Stimulated activated naive CD8-positive, alpha-beta T cell treated with anti-CD3 and anti-CD28 coated beads, Interleukin-15, Interleukin-2, amounts not matched to agents 100 ng/mL and 50 ng/mL, for 24 hours (primary cell): ENCODE measurements around the gene POLD4.

Experiments
- H3K27ac Mint-ChIP-seq: one replicate; pipeline ENCODE4 v1.8.0; 2021; ENCODE audit warnings: mild to moderate bottlenecking, mixed read lengths
- H3K27me3 Mint-ChIP-seq: one replicate; pipeline ENCODE4 v1.8.0; 2021; ENCODE audit warnings: mixed read lengths
- H3K36me3 Mint-ChIP-seq: one replicate; pipeline ENCODE4 v1.8.0; 2021; ENCODE audit warnings: low read depth, mixed read lengths
- H3K4me1 Mint-ChIP-seq: one replicate; pipeline ENCODE4 v1.8.0; 2021; ENCODE audit warnings: low read depth, mixed read lengths
- H3K4me3 Mint-ChIP-seq: one replicate; pipeline ENCODE4 v1.8.0; 2021; ENCODE audit warnings: mild to moderate bottlenecking, mixed read lengths
- H3K9me3 Mint-ChIP-seq: one replicate; pipeline ENCODE4 v1.8.0; 2021; ENCODE audit warnings: mixed read lengths

The POLD4 gene

GRCh38 chr11:67376873-67377808 is 23.8 kb upstream of the POLD4 start:
- no peak overlapping the region for H3K27ac Mint-ChIP-seq
- no peak overlapping the region for H3K4me3 Mint-ChIP-seq
- H3K4me1 Mint-ChIP-seq, result peaks cover 41% of the 10 kb centered on the region
- H3K36me3 Mint-ChIP-seq, result no peaks in the 10 kb centered on the region
- no peaks in the 10 kb centered on the region for H3K9me3 Mint-ChIP-seq
- H3K27me3 Mint-ChIP-seq, result peaks cover 5% of the 10 kb centered on the region

- Mint-ChIP-seq H3K4me3 (no peak overlapping the region), H3K9me3 (no peaks in the 10 kb centered on the region), H3K36me3 (no peaks in the 10 kb centered on the region), H3K27ac (no peak overlapping the region), H3K4me1 (peaks cover 42% of the 10 kb centered on the region), H3K27me3 (peaks cover 13% of the 10 kb centered on the region)
Observed at GRCh38 chr11:67376063-67376820, 22.9 kb upstream of the POLD4 start.

DNA sequence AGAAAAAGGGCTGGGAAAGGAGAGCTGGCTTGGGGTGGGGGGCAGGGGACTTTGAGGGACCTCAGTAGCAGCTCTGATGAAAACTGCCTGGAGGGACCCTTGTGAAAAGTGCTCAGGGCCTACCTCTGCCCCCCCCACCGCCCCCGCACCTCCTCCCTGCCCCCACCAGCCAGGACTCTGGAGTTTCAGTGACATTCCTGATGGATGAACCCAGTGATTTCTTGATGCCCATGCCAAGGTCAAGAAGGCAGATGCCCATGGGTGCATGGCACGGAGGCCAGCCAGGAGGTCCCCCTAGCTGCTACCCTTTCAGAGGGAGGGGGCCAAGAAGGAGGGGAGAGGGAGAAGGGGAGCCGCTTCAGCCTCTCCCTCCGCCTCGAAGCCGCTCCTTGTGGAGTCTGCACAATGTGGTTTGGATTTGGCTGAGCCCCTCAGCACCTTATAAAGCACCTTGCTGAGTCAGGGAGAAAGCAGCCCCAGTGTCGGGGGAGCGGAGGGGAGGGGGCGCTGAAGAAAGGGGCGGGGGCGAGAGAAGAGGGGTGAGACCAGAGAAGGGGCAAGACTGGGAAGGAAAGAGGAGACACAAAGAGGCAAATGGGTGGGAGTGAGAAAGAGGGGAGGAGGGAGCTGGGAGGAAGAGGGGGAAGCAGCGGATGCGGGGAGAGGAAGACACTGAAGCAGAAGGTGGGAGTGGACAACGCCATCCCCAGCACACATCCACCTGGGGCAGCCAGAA is 22.1 kb upstream of the POLD4 start:
- Mint-ChIP-seq H3K27ac (no peak overlapping the region), H3K9me3 (no peaks in the 10 kb centered on the region), H3K27me3 (peaks cover 20% of the 10 kb centered on the region), H3K4me3 (no peak overlapping the region), H3K4me1 (peaks cover 42% of the 10 kb centered on the region), H3K36me3 (no peaks in the 10 kb centered on the region)

DNA sequence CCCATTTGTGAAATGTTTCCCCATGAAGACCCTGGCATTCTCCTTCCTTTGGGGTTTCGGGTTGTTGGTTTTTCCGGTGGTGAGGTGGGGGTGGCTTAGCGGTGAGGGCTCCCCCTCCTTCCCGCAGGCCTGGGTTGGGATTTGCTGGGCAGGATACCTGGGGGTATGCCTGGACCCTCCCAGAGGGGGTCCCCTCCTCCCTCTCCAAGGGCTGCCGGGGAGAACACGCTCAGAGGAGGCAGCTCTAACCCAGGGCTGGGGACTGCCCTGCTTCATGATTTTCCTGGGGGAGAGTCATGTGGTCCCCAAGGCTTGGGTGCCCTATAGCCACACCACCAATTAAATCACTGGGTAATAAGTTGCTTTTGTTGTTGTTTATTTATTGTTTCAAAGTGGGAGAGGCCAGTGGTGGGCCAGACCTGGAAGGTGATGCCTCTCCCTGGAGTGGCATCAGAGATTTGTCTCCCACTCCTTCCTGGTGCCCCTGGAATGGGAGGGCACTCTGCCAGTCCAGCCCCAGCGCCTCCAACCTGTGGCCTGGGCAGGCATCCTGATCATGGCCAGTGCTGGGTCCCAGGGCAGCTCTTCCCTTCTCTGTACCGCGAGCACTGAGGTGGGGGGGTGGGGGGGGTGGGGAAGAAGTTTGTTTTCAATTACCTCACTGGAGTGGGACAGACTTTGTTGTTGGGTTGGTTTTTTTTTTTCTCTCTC is 21.4 kb upstream of the POLD4 start:
- no peaks in the 10 kb centered on the region for H3K36me3 Mint-ChIP-seq
- H3K9me3 Mint-ChIP-seq, result no peaks in the 10 kb centered on the region
- peak overlapping the region; percentile 89 for H3K27ac Mint-ChIP-seq
- peaks cover 47% of the 10 kb centered on the region for H3K4me1 Mint-ChIP-seq
- peak overlapping the region; percentile 89 for H3K4me3 Mint-ChIP-seq
- H3K27me3 Mint-ChIP-seq, result peaks cover 21% of the 10 kb centered on the region

- H3K4me3 Mint-ChIP-seq, result peak overlapping the region; percentile 89
- peaks cover 21% of the 10 kb centered on the region for H3K27me3 Mint-ChIP-seq
- no peaks in the 10 kb centered on the region for H3K36me3 Mint-ChIP-seq
- peaks cover 50% of the 10 kb centered on the region for H3K4me1 Mint-ChIP-seq
- H3K27ac Mint-ChIP-seq, result peak overlapping the region; percentile 94
- no peaks in the 10 kb centered on the region for H3K9me3 Mint-ChIP-seq
Observed at GRCh38 chr11:67373648-67374570, 20.6 kb upstream of the POLD4 start.

- Mint-ChIP-seq H3K4me3 (peak within 1 kb of the TSS; percentile 89), H3K4me1 (peaks cover 54% of the 10 kb centered on the region), H3K27me3 (peaks cover 21% of the 10 kb centered on the region), H3K9me3 (no peaks in the 10 kb centered on the region), H3K36me3 (no peaks in the 10 kb centered on the region), H3K27ac (peak within 1 kb of the TSS; percentile 94)
Observed at GRCh38 chr11:67372993-67373647, 19.8 kb upstream of the POLD4 start, which contains the start of gene CLCF1. Gene CLCF1 (minus strand): TSS chr11:67373598. CDS start chr11:67373539, 59 bp downstream.

DNA sequence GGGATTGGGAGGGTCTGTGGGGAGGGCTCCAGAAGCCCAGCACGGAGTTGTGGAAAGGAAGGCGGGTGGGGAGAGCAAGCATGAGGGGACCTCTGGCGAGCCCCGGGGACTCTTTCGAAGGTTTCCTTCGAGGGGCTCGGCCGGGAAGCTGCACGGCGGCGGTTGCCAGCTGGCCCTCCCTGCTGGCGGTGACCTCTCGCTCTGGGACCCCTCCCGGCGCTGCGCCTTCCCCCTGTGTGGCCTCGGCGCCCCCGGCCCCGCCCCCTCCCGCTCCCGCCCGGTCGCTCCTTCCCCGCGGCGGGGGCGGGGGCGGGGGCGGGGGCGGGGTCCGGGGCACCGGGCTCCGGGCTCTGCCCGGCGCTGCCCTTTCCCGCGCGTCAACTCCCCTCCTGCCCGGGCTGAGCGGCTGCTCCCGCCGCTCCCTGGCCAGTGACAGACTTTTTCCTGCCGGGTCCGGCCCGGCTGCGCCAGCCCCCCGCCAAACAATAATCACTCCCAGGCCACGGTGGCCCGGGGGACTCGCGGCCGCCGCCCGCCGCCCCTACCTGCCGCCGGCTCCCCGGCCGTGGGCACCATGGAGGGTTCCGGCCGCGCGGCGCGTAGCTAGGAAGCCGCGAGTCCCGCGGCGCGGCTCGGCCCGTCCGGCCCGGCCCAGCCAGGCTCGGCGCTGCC is 19.1 kb upstream of the POLD4 start:
- Mint-ChIP-seq H3K4me3 (peak overlapping the region; percentile 79), H3K36me3 (no peaks in the 10 kb centered on the region), H3K9me3 (no peaks in the 10 kb centered on the region), H3K4me1 (peaks cover 60% of the 10 kb centered on the region), H3K27ac (no peak overlapping the region), H3K27me3 (peaks cover 21% of the 10 kb centered on the region)

- peaks cover 60% of the 10 kb centered on the region for H3K4me1 Mint-ChIP-seq
- H3K4me3 Mint-ChIP-seq, result peak overlapping the region; percentile 79
- H3K27me3 Mint-ChIP-seq, result peaks cover 21% of the 10 kb centered on the region
- H3K36me3 Mint-ChIP-seq, result no peaks in the 10 kb centered on the region
- peak overlapping the region; percentile 67 for H3K27ac Mint-ChIP-seq
- H3K9me3 Mint-ChIP-seq, result no peaks in the 10 kb centered on the region
Observed at GRCh38 chr11:67371911-67372320, 18.6 kb upstream of the POLD4 start.

DNA sequence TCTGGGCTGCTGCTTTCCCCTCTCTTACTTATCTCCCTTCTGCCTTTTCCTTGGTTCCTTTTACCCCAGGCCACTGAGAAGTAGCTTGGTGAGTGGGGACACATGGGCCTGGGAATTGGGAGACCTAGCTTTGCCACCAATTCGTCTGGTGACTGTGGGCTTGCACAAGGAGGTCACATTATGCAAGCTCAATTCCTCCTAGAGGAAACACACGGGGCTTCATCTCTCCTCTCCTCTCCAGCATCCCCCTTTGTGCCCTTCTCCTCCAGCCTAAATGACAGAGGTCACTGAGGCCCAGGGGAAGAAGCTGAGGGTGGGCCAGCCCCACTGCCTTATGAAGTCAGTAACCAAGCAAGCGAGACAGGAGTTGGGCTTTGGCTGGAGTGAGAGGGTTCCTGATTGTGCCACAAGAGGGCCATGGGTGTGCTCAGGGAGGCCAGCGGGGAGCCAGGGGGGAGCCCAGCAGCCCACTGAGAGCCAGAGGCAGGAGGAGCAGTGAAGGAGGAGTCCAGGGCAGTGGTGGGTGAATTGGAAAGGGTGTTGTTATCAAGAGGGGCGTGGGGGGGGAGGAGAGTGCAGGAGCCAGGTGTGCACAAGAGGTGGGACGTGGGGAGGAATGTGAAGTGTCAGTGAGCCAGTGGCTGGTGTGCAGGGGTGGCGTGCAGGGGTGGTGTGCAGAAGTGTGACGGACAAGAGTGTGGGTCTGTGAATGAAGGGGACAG is 18.0 kb upstream of the POLD4 start:
- peaks cover 21% of the 10 kb centered on the region for H3K27me3 Mint-ChIP-seq
- no peaks in the 10 kb centered on the region for H3K36me3 Mint-ChIP-seq
- H3K4me1 Mint-ChIP-seq, result peaks cover 60% of the 10 kb centered on the region
- H3K4me3 Mint-ChIP-seq, result peak overlapping the region; percentile 79
- H3K9me3 Mint-ChIP-seq, result no peaks in the 10 kb centered on the region
- H3K27ac Mint-ChIP-seq, result peak overlapping the region; percentile 67

- no peak overlapping the region for H3K4me3 Mint-ChIP-seq
- H3K4me1 Mint-ChIP-seq, result peaks cover 69% of the 10 kb centered on the region
- no peaks in the 10 kb centered on the region for H3K9me3 Mint-ChIP-seq
- H3K27me3 Mint-ChIP-seq, result peaks cover 21% of the 10 kb centered on the region
- H3K36me3 Mint-ChIP-seq, result no peaks in the 10 kb centered on the region
- no peak overlapping the region for H3K27ac Mint-ChIP-seq
Observed at GRCh38 chr11:67370351-67371076, 17.2 kb upstream of the POLD4 start.

- H3K9me3 Mint-ChIP-seq, result no peaks in the 10 kb centered on the region
- no peak overlapping the region for H3K4me3 Mint-ChIP-seq
- H3K4me1 Mint-ChIP-seq, result peaks cover 74% of the 10 kb centered on the region
- H3K27ac Mint-ChIP-seq, result no peak overlapping the region
- H3K27me3 Mint-ChIP-seq, result peaks cover 21% of the 10 kb centered on the region
- no peaks in the 10 kb centered on the region for H3K36me3 Mint-ChIP-seq
Observed at GRCh38 chr11:67369801-67370284, 16.5 kb upstream of the POLD4 start.
